SK-N-SH (cell line): ENCODE measurements around the gene ORC4. TPM values are rescaled to one million over a fixed set of nuclear protein-coding genes. Genes with fewer than 3 reads are reported as not detected.

ENCODE experiments used
- CTCF ChIA-PET: fragments of 300-600, 350-600 bp; formaldehyde crosslinking; extraction: SDS; loops from one replicate; lab custom pipeline; 2021; lab: Yijun Ruan, JAX
- POLR2A ChIA-PET: fragments of 350-600 bp; sonication (Branson Sonifier 250); formaldehyde crosslinking; extraction: SDS; loops from one replicate; lab custom pipeline; 2020; ENCODE audit warnings: antibody characterized with exemption, inconsistent platforms; lab: Yijun Ruan, JAX
- DNase-seq: peaks from one replicate; pipeline ENCODE4 v3.0.0; 2012
- H2AFZ ChIP-seq: fragments of 200-600 bp; sonication (generic); 2 replicates; pipeline ENCODE4 v1.8.1; 2016; ENCODE audit warnings: antibody characterized with exemption, mild to moderate bottlenecking, low read depth
- H3F3A ChIP-seq: fragments of 200-600 bp; sonication (generic); replicated peaks from 2 replicates; pipeline ENCODE3; 2016; ENCODE audit warnings: antibody characterized with exemption, mild to moderate bottlenecking; ENCODE audit not compliant: insufficient read depth
- H3K27ac ChIP-seq, 2 experiments: fragments of 200-500 bp in 1 of 2; fragments of 200-600 bp in 1 of 2; sonication (Bioruptor generic) in 1 of 2; sonication (generic), shearing (Covaris generic) in 1 of 2; 2 replicates each; pipeline versions ENCODE4 v1.5.1 to v1.6.1; 2014 to 2016; ENCODE audit warnings: low read depth in 2 of 2, inconsistent platforms in 1 of 2, low read length in 1 of 2, mild to moderate bottlenecking in 1 of 2, mixed read lengths in 1 of 2
- H3K27me3 ChIP-seq: fragments of 200-600 bp; sonication (generic), shearing (Covaris generic); 2 replicates; pipeline ENCODE4 v1.6.1; 2016; ENCODE audit warnings: mixed run types; ENCODE audit not compliant: insufficient read depth
- H3K36me3 ChIP-seq, 2 experiments: fragments of 200-500 bp in 1 of 2; fragments of 200-600 bp in 1 of 2; sonication (Bioruptor generic) in 1 of 2; sonication (generic) in 1 of 2; replicated peaks in 1 of 2; 2 replicates each; pipeline versions ENCODE3 to v1.5.1; 2014 to 2016; ENCODE audit warnings: low read length in 1 of 2, mild to moderate bottlenecking in 1 of 2; ENCODE audit not compliant: insufficient read depth in 2 of 2, control insufficient read depth in 1 of 2
- H3K4me1 ChIP-seq, 2 experiments: fragments of 200-500 bp in 1 of 2; fragments of 200-600 bp in 1 of 2; sonication (Bioruptor generic) in 1 of 2; sonication (generic), shearing (Covaris generic) in 1 of 2; 2 replicates each; pipeline versions ENCODE4 v1.5.1 to v1.6.1; 2014 to 2016; ENCODE audit warnings: low read depth in 1 of 2, low read length in 1 of 2, mixed run types in 1 of 2; ENCODE audit not compliant: insufficient read depth in 2 of 2, control insufficient read depth in 1 of 2
- H3K4me2 ChIP-seq: fragments of 200-600 bp; sonication (generic), shearing (Covaris generic); 2 replicates; pipeline ENCODE4 v1.6.1; 2017; ENCODE audit warnings: mixed run types
- H3K4me3 ChIP-seq, 2 experiments: fragments of 200-500 bp in 1 of 2; fragments of 200-600 bp in 1 of 2; sonication (Bioruptor generic) in 1 of 2; sonication (generic), shearing (Covaris generic) in 1 of 2; 2 replicates each; pipeline versions ENCODE4 v1.5.1 to v1.8.1; 2014 to 2016; ENCODE audit warnings: low read depth in 2 of 2, inconsistent platforms in 1 of 2, low read length in 1 of 2, mild to moderate bottlenecking in 1 of 2, mixed read lengths in 1 of 2, moderate library complexity in 1 of 2
- H3K79me2 ChIP-seq: fragments of 200-600 bp; sonication (generic); 2 replicates; pipeline ENCODE4 v1.8.1; 2017; ENCODE audit warnings: mild to moderate bottlenecking; ENCODE audit not compliant: insufficient read depth
- H3K9ac ChIP-seq: fragments of 200-600 bp; sonication (generic); 2 replicates; pipeline ENCODE4 v1.6.1; 2017; ENCODE audit warnings: mixed run types
- H3K9me2 ChIP-seq: fragments of 200-600 bp; sonication (generic); 2 replicates; pipeline ENCODE4 v1.6.1; 2017; ENCODE audit warnings: mixed run types
- H3K9me3 ChIP-seq: fragments of 200-600 bp; sonication (generic); 2 replicates; pipeline ENCODE4 v1.6.1; 2017; ENCODE audit warnings: mixed run types, mild to moderate bottlenecking, moderate library complexity
- H4K20me1 ChIP-seq: fragments of 200-600 bp; sonication (generic); 2 replicates; pipeline ENCODE4 v1.6.1; 2017; ENCODE audit warnings: mild to moderate bottlenecking, mixed run types; ENCODE audit not compliant: insufficient read depth
- ELF1 ChIP-seq: IDR thresholded peaks from 2 replicates; pipeline ENCODE4 v1.4.0; 2012
- EP300 ChIP-seq, 2 experiments: IDR thresholded peaks; 2 replicates each; pipeline versions ENCODE4 v1.4.0 to v1.6.1; 2012; ENCODE audit warnings: borderline replicate concordance in 1 of 2, low read depth in 1 of 2, low read length in 1 of 2
- FOSL2 ChIP-seq: IDR thresholded peaks from 2 replicates; pipeline ENCODE4 v1.4.0; 2012; ENCODE audit warnings: low read depth, mild to moderate bottlenecking, moderate library complexity, borderline replicate concordance
- FOXJ3 ChIP-seq: sonication (generic); formaldehyde crosslinking; IDR thresholded peaks from 2 replicates; pipeline ENCODE4 v1.5.1; 2020; ENCODE audit warnings: mild to moderate bottlenecking, missing genetic modification reagents
- FOXM1 ChIP-seq: IDR thresholded peaks from 2 replicates; pipeline ENCODE4 v1.4.0; 2012; ENCODE audit warnings: low read depth, mild to moderate bottlenecking
- GATA2 ChIP-seq: sonication (generic); formaldehyde crosslinking; IDR thresholded peaks from 2 replicates; pipeline ENCODE4 v1.5.0; 2020; ENCODE audit warnings: mild to moderate bottlenecking, missing genetic modification reagents
- MEF2A ChIP-seq: IDR thresholded peaks from 2 replicates; pipeline ENCODE4 v1.4.0; 2012; ENCODE audit warnings: low read depth, borderline replicate concordance
- NFIC ChIP-seq: IDR thresholded peaks from 2 replicates; pipeline ENCODE4 v1.4.0; 2012; ENCODE audit warnings: borderline replicate concordance
- POLR2AphosphoS5 ChIP-seq: IDR thresholded peaks from 2 replicates; pipeline ENCODE4 v1.6.1; 2012; ENCODE audit warnings: low read depth, low read length
- RAD21 ChIP-seq: IDR thresholded peaks from 2 replicates; pipeline ENCODE4 v1.6.1; 2012; ENCODE audit warnings: mild to moderate bottlenecking, low read length
- RCOR1 ChIP-seq: fragments of 150-350 bp; IDR thresholded peaks from 2 replicates; pipeline ENCODE4 v1.6.1; 2017; ENCODE audit warnings: antibody characterized with exemption, low read length
- REST ChIP-seq: IDR thresholded peaks from 2 replicates; pipeline ENCODE4 v1.6.1; 2012; ENCODE audit warnings: mild to moderate bottlenecking, low read depth, low read length, moderate library complexity
- SIN3A ChIP-seq: IDR thresholded peaks from 2 replicates; pipeline ENCODE4 v1.6.1; 2012; ENCODE audit warnings: low read depth, mild to moderate bottlenecking, low read length, moderate library complexity, borderline replicate concordance
- TAF1 ChIP-seq: IDR thresholded peaks from 2 replicates; pipeline ENCODE4 v1.6.1; 2012; ENCODE audit warnings: low read depth, mild to moderate bottlenecking, low read length, moderate library complexity, borderline replicate concordance
- TEAD4 ChIP-seq: IDR thresholded peaks from 2 replicates; pipeline ENCODE4 v1.4.0; 2012; ENCODE audit warnings: mild to moderate bottlenecking, borderline replicate concordance; ENCODE audit not compliant: insufficient read depth
- USF1 ChIP-seq: IDR thresholded peaks from 2 replicates; pipeline ENCODE4 v1.4.0; 2012; ENCODE audit warnings: low read depth, borderline replicate concordance
- USF2 ChIP-seq: fragments of 150-350 bp; IDR thresholded peaks from 2 replicates; pipeline ENCODE4 v1.6.1; 2017; ENCODE audit warnings: antibody characterized with exemption, low read length, low read depth, borderline replicate concordance
- WGBS: methylation state at CpG from one replicate; pipeline ENCODE4 v1.1.6; 2017; ENCODE audit warnings: low lambda C conversion rate; 5-methylcytosine and 5-hydroxymethylcytosine counted together
- polyA plus RNA-seq, 3 experiments: library from polyadenylated mRNA; depleted of rRNA; stranded (reverse); fragments of >200 nt; gene quantifications; 2 replicates each; pipeline ENCODE4 v1.2.3, GENCODE V29; 2012
- TF ChIP-seq, protein P1 (sequence below): IDR thresholded peaks from 2 replicates; pipeline ENCODE4 v1.4.0; 2012; ENCODE audit warnings: low read depth

ORC4 gene
- polyA plus RNA-seq, 1 of the 3 experiments (the other 2 are of a cell fraction), result 15.2 TPM

DNA sequence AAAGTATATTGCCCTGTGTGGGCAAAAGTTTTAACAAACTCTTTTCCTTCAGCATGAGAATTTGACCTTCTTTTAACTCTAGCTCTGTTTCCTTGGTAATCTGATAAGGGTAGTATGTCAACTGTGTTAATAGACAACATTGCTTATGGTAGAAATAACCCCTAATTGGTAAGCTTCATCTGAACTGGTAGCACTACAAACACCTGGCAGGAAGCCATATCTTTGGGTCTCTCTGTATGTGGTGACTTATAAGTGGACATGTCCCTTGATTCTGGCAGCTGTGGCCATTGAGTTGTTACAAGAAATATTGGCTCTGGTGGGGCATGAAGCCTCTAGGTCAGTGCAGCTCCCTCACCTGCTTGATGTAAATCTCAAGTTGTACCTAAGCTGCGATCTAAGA, 47.3 kb upstream of the ORC4 start:
- Histone ChIP-seq H4K20me1 (no peaks in the 10 kb centered on the region), H3K9me2 (no peaks in the 10 kb centered on the region), H3K9ac (no peak overlapping the region), H3K4me2 (no peak overlapping the region), H3K79me2 (no peaks in the 10 kb centered on the region), H2AFZ (no peak overlapping the region), H3K4me3 (no peak overlapping the region), H3K27me3 (no peaks in the 10 kb centered on the region), H3F3A (no peaks in the 10 kb centered on the region), H3K4me1 (no peaks in the 10 kb centered on the region; a peak in 1 of 4 replicates), H3K9me3 (no peaks in the 10 kb centered on the region), H3K27ac (no peak overlapping the region), H3K36me3 (no peaks in the 10 kb centered on the region)
- no peak for DNase-seq
- ChIA-PET CTCF (interaction anchor here (1.0 to 1.4 kb wide), 2 partner anchors 9 to 50 kb away, joined by 4 read pairs; no protein-coding TSS in a partner anchor), POLR2A (no interaction called here)
- 100% methylated on average over 1 of the region's 1 CpG for WGBS
- TF ChIP-seq TEAD4 (no peak), RCOR1 (no peak), GATA2 (CRISPR knock-in tag) (no peak), ELF1 (no peak), FOXJ3 (CRISPR knock-in tag) (no peak), REST (no peak), USF2 (no peak)

DNA sequence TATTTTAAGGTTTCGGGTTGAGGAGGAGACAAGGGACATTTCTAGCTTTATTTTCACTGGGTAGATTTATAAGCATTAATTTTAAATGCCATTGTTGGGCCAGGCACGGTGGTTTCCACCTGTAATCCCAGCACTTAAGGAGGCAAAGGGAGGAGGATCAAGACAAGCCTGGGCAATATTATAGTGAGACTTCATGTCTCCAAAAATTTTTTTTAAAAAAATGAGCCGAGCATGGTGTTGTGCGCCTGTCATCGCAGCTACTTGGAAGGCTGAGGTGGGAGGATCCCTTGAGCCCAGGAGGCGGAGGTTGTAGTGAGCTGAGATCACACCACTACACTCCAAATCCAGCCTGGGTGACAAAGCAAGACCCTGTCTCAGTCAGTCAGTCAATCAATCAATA, 45.4 kb upstream of the ORC4 start:
- no peak overlapping the region for H3K9ac ChIP-seq
- WGBS, result 98% methylated on average over 6 of the region's 6 CpGs
- POLR2A ChIA-PET, result no interaction called here

More for the DNA sequence above, 45.4 kb upstream of the ORC4 start:
- DNase-seq, result no peak
- Histone ChIP-seq H3K79me2 (no peaks in the 10 kb centered on the region), H3F3A (no peaks in the 10 kb centered on the region), H3K36me3 (peaks cover 0 to 5% of the 10 kb centered on the region in 2 experiments), H3K27ac (no peak overlapping the region), H3K27me3 (no peaks in the 10 kb centered on the region), H3K4me3 (no peak overlapping the region), H4K20me1 (no peaks in the 10 kb centered on the region), H3K9me2 (no peaks in the 10 kb centered on the region), H3K4me2 (no peak overlapping the region), H2AFZ (no peak overlapping the region), H3K9me3 (no peaks in the 10 kb centered on the region), H3K4me1 (no peaks in the 10 kb centered on the region; a peak in 1 of 4 replicates)
- CTCF ChIA-PET, result no interaction called here
- TF ChIP-seq FOXJ3 (CRISPR knock-in tag) (no peak), EP300 (IDR thresholded peaks at IDR 0.05; ENCODE audit: borderline replicate concordance in 1 of 2, low read depth in 1 of 2, low read length in 1 of 2) (no peak), POLR2AphosphoS5 (no peak), TAF1 (no peak), MEF2A (no peak), SIN3A (no peak), ELF1 (no peak), FOSL2 (no peak), NFIC (no peak), FOXM1 (no peak), USF1 (no peak), RAD21 (no peak)
- TF ChIP-seq, protein P1, sequence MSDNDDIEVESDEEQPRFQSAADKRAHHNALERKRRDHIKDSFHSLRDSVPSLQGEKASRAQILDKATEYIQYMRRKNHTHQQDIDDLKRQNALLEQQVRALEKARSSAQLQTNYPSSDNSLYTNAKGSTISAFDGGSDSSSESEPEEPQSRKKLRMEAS, result no peak
